ENCODE measurements around the gene TSHZ1.
A peak's percentile ranks its signal among the peaks of the same experiment; 100 is the strongest.

Gene TSHZ1

GRCh38 chr18:75208155-75208835 lies 2.3 kb upstream of the TSHZ1 start:
- Histone ChIP-seq H3K79me2 (ENCODE audit: insufficient read depth, low read length) (no peaks in the 10 kb centered on the region), H3K27ac (ENCODE audit: low read depth, low read length) (no peak overlapping the region), H4K20me1 (ENCODE audit: low read depth, low read length) (peaks cover 9% of the 10 kb centered on the region; the same call in 1 of the 2 replicates), H3K9me2 (replicated peaks; ENCODE audit: insufficient read depth, low read length) (no peaks in the 10 kb centered on the region), H3K9me3 (ENCODE audit: insufficient read depth, low read length) (no peaks in the 10 kb centered on the region), H3K36me3 (ENCODE audit: low read length) (no peaks in the 10 kb centered on the region), H2AFZ (ENCODE audit: low read depth, low read length, severe bottlenecking) (peak overlapping the region; percentile 79), H3F3A (ENCODE audit: insufficient read depth) (peaks cover 4% of the 10 kb centered on the region), H3K4me2 (ENCODE audit: low read depth, low read length, poor library complexity, severe bottlenecking) (peak overlapping the region; percentile 69), H3K27me3 (ENCODE audit: low read length) (no peaks in the 10 kb centered on the region), H3K9ac (ENCODE audit: low read length) (peak overlapping the region; percentile 65), H3K4me3 (ENCODE audit: insufficient read depth, low read length, poor library complexity, severe bottlenecking) (peak overlapping the region; percentile 97)
- TF ChIP-seq EZH2phosphoT487 (conservative IDR thresholded peaks at IDR 0.05; ENCODE audit: low read length): no peak
- TF ChIP-seq, protein P1, sequence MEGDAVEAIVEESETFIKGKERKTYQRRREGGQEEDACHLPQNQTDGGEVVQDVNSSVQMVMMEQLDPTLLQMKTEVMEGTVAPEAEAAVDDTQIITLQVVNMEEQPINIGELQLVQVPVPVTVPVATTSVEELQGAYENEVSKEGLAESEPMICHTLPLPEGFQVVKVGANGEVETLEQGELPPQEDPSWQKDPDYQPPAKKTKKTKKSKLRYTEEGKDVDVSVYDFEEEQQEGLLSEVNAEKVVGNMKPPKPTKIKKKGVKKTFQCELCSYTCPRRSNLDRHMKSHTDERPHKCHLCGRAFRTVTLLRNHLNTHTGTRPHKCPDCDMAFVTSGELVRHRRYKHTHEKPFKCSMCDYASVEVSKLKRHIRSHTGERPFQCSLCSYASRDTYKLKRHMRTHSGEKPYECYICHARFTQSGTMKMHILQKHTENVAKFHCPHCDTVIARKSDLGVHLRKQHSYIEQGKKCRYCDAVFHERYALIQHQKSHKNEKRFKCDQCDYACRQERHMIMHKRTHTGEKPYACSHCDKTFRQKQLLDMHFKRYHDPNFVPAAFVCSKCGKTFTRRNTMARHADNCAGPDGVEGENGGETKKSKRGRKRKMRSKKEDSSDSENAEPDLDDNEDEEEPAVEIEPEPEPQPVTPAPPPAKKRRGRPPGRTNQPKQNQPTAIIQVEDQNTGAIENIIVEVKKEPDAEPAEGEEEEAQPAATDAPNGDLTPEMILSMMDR (IDR thresholded peaks at IDR 0.05; ENCODE audit: insufficient read depth, low read length, poor library complexity, severe bottlenecking): no peak

DNA sequence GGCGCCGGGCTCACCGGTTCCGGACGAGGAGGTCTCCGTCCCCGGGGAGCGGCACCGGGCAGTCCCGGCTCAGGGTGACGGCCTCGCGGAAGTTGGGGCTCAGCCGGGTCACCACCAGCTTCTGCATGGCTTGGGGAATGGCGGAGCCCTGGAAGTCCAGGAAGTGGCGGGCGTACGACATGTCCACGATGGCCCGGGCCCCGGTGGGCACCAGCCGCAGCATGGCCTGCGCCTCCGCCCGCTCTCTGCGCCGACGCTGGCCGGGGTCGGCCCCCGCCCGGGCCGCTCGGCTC lies 1.8 kb upstream of the TSHZ1 start:
- Histone ChIP-seq H3K79me2 (ENCODE audit: insufficient read depth, low read length) (no peaks in the 10 kb centered on the region), H3K27ac (ENCODE audit: low read depth, low read length) (no peak overlapping the region), H3K36me3 (ENCODE audit: low read length) (no peaks in the 10 kb centered on the region), H3K9ac (ENCODE audit: low read length) (peak overlapping the region; percentile 65), H3K9me3 (ENCODE audit: insufficient read depth, low read length) (no peaks in the 10 kb centered on the region), H4K20me1 (ENCODE audit: low read depth, low read length) (peaks cover 9% of the 10 kb centered on the region; the same call in 1 of the 2 replicates), H3K4me2 (ENCODE audit: low read depth, low read length, poor library complexity, severe bottlenecking) (peak overlapping the region; percentile 69), H2AFZ (ENCODE audit: low read depth, low read length, severe bottlenecking) (peak overlapping the region; percentile 79), H3K4me3 (ENCODE audit: insufficient read depth, low read length, poor library complexity, severe bottlenecking) (peak overlapping the region; percentile 97), H3K27me3 (ENCODE audit: low read length) (no peaks in the 10 kb centered on the region), H3F3A (ENCODE audit: insufficient read depth) (peaks cover 4% of the 10 kb centered on the region), H3K9me2 (replicated peaks; ENCODE audit: insufficient read depth, low read length) (no peaks in the 10 kb centered on the region)
- TF ChIP-seq, protein P1 (IDR thresholded peaks at IDR 0.05; ENCODE audit: insufficient read depth, low read length, poor library complexity, severe bottlenecking): no peak
- no peak for TF ChIP-seq EZH2phosphoT487 (conservative IDR thresholded peaks at IDR 0.05; ENCODE audit: low read length)

- peak within 1 kb of the TSS; percentile 93 for H2AFZ ChIP-seq (ENCODE audit: low read depth, low read length, severe bottlenecking)
- H3K9me2 ChIP-seq (replicated peaks; ENCODE audit: insufficient read depth, low read length): no peaks in the 10 kb centered on the region
- H3K27me3 ChIP-seq (ENCODE audit: low read length): no peaks in the 10 kb centered on the region
- no peaks in the 10 kb centered on the region for H3K9me3 ChIP-seq (ENCODE audit: insufficient read depth, low read length)
- peak within 1 kb of the TSS; percentile 97 for H3K4me3 ChIP-seq (ENCODE audit: insufficient read depth, low read length, poor library complexity, severe bottlenecking)
- TF ChIP-seq EZH2phosphoT487 (conservative IDR thresholded peaks at IDR 0.05; ENCODE audit: low read length): no peak
- TF ChIP-seq, protein P1 (IDR thresholded peaks at IDR 0.05; ENCODE audit: insufficient read depth, low read length, poor library complexity, severe bottlenecking): no peak
- no peaks in the 10 kb centered on the region for H3K36me3 ChIP-seq (ENCODE audit: low read length)
- H3K27ac ChIP-seq (ENCODE audit: low read depth, low read length): peak within 1 kb of the TSS; percentile 74
- H4K20me1 ChIP-seq (ENCODE audit: low read depth, low read length): peaks cover 9% of the 10 kb centered on the region; the same call in 1 of the 2 replicates
- no peaks in the 10 kb centered on the region for H3K79me2 ChIP-seq (ENCODE audit: insufficient read depth, low read length)
- H3K4me2 ChIP-seq (ENCODE audit: low read depth, low read length, poor library complexity, severe bottlenecking): peak within 1 kb of the TSS; percentile 69
- peak within 1 kb of the TSS; percentile 65 for H3K9ac ChIP-seq (ENCODE audit: low read length)
- H3F3A ChIP-seq (ENCODE audit: insufficient read depth): peaks cover 4% of the 10 kb centered on the region
Observed at GRCh38 chr18:75209129-75209950, 1.3 kb upstream of the TSHZ1 start, which contains the start of gene PTGR3. Gene PTGR3, minus strand, starts transcription at chr18:75209139. Its CDS starts 81 bp downstream, at chr18:75209058.

Data from SU-DHL-6 (cell line).